GM20431 (cell line): ENCODE results near the gene EIF3B.
"Not testable (repeated sequence)": the region's sequence is repeated elsewhere in the genome, so short reads cannot be mapped to it uniquely, and the experiment has no call there.

Experiments used
- in situ Hi-C: fragments of 300-500 bp; cut with MseI, MboI; formaldehyde crosslinking; loops from one replicate; pipeline ENCODE4 v1.15.0; 2020; ENCODE audit warnings: low sequenced_read_pairs; ENCODE audit not compliant: unreplicated experiment

Gene EIF3B

DNA sequence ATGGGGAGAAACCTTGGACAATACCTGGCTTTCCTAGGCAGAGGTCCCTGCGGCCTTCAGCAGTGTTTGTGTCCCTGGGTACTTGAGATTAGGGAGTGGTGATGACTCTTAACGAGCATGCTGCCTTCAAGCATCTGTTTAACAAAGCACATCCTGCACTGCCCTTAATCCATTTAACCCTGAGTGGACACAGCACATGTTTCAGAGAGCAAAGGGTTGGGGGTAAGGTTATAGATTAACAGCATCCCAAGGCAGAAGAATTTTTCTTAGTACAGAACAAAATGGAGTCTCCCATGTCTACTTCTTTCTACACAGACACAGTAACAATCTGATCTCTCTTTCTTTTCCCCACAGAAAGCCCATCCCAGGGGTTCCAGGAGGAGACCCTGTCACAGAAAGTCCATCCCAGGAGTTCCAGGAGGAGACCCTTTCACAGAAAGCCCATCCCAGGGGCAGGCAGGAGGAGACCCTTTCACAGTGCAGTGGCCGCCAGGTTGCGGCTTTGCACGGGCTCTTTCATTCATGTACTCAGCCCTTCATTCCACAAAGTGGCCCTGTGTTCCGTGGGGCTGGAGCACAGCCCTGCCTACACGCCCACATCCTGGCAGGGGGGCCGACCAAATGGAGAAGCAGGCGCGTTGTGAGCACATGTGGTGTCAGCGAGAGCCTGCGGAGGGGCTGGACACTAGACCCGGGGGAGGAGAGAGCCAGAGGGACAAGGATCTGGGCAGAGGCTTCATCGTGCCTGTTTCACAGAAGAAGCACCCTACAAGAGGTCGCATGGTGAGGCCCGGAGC is 35.6 kb downstream of the EIF3B start:
- in situ Hi-C loops: not testable (repeated sequence)

DNA sequence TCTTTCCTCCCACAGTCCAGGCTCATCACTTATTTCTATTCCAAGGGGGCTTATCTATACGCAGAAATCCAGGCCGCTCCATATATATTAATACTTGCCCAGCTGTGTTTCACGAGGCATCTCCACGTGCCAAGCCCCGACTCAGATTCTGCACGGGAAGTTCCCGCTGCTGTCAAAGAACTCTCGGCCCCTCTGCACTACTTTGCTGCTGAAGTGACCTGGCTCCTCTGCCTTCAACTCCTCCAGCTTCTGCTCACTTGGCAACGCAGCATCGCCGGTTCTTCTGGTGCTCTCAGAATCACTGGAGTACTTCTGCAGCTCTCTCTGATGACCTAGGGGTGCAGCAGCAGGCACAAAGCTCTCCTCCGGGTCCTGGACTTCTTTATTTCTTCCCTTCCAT is 39.1 kb downstream of the EIF3B start:
- in situ Hi-C loops: no loop called here

DNA sequence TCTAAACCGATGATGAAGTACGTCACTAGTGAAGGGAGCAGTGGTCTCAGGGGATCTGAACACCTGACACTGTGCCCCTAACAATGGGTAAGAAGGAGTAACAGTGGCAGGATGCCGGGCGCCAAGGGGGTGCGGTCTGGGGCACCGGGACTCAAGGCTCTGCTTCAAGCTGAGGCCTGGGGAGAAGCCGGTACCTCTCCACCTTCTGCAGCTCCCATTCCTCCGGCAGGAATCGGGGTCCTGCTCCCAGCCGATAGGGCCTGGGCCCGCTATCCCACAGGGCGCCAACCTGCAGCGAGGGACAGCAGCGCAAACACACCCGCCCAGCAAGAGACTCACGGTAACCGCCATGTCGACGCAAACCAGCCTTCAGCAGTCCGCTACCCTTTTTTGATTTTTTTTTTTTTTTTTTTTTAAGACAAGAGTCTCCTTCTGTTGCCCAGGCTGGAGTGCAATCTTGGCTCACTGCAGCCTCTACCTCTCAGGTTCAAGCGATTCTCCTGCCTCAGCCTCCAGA is 40.0 kb downstream of the EIF3B start:
- in situ Hi-C loops: no loop called here

DNA sequence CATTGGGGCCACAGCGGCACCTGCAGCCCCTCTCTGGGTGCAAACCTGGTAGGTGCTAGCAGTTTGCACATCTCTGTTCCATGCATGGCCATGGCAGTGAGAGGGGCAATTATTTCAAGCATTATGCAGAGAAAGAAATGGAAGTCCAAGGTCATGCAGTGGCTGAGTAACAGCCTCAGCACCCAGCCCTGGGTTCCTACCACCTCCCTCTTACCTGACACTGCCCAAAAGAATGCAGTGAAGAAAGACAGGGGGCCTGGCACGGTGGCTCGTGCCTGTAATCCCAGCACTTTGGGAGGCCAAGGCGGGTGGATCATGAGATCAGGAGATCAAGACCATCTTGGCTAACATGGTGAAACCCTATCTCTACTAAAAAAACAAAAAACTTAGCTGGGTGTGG is 43.9 kb downstream of the EIF3B start:
- in situ Hi-C loops: no loop called here

DNA sequence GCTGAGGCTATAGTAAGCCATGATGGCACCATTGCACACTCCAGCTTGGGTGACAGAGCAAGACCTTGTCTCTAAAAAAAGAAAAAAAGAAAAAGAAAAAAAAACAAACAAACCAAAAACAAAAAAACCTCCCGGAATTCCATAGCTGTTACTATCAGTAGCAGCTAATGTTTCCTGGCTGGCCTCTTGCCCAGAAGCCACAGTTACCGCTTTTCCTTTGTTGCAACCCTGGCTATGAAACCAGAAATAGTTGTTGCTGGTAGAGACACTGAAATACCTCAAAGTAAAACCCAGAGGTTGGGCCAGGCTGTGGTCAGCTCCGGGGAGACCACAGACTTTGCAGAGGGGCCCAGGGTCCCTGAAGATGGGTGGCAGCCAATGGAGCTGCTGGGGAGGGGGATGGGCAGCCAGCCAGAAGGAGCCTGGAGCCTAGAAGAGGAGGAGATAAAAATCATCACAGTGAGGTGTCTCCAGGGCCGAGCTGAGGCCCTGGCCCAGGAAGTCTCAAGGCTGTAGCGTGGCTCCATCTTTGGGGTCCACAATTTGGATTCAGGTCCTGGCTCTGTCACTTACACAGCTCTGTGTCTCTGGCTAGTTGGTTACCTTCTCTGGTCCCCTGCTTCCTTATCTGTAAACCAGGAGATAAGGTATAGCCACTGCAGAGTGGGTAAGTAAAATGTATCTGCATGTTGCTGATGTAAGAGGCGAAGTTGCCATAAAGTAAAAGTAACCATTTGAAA is 45.4 kb downstream of the EIF3B start:
- in situ Hi-C loops: no loop called here

DNA sequence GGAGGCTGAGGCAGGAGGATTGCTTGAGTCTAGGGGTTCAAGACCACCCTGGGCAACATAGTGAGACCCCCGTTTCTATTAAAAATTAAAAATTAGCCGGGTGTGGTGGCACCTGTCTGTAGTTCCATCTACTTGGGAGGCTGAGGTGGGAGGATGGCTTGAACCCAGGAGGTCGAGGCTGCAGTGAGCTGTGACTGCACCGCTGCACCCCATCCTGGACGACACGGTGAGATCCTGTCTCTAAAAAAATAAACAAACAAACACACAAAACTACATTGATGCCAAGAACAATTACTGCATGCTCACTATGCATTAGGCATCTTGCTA is 48.0 kb downstream of the EIF3B start:
- in situ Hi-C loops: no loop called here

DNA sequence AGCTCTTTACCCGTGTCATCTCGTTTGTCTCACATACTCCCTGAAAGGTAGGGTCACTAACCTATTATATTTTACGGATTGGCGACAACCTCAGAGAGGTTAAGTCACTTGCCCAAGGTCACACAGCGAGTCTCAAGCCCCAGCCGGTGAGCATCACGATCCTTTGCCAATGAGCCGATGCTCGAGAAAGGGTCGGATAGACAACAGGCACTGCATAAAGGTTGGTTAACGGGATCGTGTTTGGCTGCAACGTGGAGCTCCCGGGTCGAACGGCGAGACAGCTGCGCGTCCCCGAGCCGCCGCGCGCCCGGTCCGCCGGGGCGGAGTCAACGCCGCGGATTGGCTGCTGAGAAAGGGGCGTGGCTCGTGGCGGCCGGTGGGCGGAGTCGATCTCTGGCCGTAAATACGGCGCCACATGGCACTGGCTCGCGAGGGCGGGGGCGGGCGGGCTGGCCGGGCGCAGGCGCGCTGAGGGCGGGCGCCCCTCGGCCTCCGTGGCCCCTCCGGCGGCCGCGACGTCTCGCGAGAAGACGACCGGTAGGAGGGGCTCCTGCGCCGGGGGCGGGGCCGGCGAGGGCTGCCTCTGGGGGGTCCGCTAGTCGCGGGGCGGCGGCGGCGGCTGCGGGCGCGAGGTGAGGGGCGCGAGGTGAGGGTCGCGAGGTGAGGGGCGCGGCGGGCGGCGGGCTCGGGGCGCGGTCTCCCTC is 48.5 kb downstream of the EIF3B start, which contains the start of gene CHST12:
Gene CHST12, plus strand, starts transcription at position 598 of the 704 bp plus-strand sequence. CDS start 29,029 bp downstream, outside the sequence.
- in situ Hi-C loops: no loop called here

DNA sequence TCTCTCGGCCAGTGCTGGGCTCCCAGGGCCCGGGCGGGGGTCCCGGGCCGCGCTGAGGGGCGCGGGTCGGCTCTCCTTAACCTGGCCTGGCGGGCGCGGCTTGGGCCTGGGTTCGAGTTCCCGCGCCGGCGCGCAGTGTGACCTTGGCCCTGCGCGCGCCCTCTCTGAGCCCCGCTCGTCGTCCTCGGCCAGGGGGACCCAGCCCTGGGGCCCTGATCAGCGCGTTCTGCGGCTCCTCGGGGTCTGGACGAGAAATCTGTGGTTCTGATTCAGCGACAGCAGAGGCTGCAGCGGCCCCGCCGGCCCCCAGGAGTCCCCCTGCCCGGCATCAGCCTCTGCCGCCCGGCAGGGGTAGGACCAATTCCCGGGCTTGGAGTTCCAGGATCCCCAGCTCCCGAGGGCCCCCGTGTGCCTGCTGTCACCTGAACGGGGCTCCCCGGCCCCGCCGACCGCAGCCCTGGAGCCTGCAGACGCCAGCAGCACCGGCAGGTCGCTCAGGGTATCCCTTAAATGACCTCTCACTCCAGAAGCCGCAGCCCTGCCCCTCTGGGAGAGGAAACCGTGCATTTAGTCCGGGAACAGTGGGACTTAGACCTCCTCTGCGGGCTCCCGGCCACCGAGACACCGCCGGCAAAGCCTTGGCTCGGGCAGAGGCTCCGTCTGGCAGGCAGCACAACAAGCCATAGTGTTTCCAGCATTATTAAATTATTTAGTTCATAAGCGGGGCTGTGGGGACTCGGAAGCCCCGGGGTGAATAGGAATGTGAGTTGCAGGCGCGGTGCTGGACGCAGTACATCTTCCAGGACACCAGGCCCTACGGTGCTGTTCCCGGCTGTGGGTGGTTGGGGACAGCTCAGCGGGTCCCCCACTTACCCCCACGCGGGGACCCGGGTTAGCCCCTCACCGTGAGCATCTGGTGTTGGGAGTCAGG is 49.4 kb downstream of the EIF3B start:
- in situ Hi-C loops: no loop called here

DNA sequence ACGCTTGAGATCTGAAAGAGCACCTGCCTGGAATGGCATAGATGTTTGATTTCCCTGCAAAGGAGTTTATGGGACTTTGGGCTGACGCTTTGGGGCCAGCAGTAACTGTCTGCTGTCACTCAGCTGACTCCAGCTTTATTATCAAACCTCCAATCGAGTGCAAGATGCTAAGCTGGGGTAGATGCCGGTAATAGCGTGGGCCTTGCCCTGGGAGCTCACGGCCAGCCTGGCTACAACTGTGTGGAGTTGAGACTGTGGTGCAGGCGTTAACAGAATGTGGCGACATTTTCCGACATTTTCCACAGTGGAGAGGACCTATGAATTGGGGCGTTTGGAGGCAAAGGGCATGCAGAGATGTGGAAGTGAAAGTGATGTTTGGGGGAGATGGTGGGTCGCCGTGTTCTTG is 50.1 kb downstream of the EIF3B start:
- in situ Hi-C loops: no loop called here

DNA sequence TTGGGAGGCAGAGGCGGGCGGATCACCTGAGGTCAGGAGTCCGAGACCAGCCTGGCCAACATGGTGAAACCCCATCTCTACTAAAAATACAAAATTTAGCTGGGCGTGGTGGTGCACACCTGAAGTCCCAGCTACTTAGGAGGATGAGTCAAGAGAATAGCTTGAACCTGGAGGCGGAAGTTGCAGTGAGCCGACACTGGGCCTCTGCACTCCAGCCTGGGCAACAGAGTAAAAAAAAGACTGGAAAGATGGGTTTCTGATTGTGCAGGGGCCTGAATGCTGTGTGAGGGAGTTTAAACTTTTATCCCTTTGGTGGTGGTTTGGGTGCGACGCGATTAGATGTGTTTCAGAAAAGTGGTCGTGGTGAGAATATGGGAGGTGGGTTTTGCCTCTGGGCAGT is 50.6 kb downstream of the EIF3B start:
- in situ Hi-C loops: no loop called here

DNA sequence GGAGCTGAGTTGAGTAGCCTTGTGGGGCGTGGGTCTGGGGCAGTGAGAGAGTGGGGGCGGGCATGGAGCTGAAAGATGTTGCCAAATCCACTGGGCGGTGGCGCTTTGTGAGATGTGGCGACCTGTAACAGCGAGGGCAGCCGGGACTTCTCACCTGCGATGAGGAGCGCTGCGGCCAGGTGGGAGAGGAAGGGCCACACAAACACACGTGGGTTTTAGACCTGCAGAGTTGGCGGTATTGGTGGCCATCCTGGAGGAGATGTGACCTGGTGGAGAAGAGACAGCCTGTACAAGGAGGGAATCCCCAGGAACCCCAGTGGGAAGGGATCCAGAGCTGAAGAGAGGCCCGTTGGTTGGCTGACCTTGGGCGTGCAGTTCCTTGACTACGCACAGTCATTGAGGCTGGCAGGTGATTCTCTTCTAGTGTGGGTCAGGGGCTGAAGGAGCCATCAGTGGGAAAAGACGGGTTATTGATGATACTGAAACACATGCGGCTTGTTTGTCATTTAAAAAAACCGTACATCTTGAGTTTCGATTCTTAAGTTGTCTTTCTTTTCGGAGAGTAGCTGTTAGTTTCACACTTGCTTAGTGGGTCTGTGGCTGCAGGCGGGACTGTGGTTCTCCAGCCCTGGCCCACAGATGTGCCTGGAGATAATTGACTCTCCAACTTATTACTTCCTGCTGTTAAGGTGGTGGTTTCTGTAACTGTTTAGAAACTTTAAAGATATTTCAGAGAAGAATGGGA is 51.1 kb downstream of the EIF3B start:
- in situ Hi-C loops: no loop called here

DNA sequence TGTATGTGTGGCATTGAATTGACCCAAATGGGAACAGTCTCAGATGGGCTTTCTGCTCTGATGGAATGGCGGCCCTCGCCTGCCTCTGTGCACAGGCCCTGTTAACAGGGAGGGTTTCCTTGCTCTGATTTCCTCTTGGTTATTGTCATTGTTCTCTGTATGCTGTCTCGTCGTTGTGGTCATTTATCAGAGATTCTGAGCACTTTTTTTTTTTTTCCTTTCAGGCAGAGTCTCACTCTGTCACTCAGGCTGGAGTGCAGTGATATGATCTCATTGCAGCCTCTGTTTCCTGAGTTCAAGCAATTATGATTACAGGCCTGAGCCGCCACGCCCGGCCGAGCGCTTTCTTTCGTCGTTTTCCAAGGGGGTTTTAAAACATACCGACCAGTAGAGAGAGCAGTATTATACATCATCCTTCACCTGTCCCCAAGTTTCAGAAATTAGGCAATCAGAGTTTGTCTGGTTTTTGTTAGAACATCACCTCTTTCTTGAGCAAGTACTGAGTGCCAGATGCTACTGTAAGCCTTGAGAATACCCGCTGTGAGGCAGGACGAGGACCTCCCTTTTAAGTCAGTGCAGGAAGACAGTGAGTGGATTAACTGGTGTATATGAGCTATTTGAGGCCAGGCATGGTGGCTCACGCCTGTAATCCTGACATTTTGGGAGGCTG is 55.3 kb downstream of the EIF3B start:
- in situ Hi-C loops: no loop called here

DNA sequence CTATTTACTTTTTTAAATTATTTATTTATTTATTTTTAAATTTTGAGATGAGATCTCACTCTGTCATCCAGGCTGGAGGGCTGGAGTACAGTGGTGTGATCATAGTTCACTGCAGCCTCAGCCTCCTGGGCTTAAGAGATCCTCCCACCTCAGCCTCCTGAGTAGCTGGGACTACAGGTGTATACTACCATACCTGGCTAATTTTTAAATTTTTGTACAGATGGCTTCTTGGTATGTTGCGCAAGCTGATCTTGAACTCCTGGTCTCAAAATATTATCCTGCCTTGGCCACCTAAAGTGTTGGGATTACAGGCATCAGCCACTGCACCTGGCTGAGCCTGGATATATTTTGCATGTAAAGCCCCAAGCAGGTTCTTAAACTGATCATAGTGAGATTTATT is 56.4 kb downstream of the EIF3B start:
- in situ Hi-C loops: no loop called here

DNA sequence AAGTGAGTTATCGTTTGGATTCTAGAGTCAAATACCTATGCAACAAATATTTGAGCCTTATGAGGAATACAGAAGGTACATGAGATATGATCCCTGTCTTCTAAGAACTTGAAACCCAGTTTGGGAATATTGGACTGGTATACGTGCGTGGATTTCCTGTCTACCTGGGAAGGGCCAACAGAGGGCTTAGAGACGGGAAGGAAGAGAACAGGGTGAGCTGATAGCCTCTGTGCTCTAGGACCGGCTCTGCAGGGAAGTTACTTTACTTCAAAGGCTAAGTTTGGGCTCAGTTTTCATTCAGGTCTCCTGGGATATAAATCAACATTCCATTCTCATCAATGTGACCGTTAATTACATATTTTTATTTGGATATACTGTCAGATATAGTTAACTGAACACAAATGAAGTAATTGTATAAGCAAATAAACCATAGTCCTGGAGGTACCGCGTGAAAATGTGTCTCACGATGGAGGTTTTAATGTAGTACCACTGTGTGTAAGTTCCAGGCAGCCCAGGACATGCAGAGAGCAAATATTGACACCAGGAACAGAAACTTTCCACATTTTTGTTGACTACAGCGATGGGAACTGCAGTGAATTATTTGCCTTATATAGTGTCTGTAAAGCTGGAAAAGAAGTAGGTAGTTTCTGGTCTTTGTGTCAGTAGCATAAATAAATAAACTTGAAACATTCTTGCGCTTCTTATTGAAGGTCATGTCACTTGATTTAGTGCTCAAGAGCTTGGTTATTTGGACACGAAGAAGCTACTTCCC is 57.4 kb downstream of the EIF3B start:
- in situ Hi-C loops: no loop called here

DNA sequence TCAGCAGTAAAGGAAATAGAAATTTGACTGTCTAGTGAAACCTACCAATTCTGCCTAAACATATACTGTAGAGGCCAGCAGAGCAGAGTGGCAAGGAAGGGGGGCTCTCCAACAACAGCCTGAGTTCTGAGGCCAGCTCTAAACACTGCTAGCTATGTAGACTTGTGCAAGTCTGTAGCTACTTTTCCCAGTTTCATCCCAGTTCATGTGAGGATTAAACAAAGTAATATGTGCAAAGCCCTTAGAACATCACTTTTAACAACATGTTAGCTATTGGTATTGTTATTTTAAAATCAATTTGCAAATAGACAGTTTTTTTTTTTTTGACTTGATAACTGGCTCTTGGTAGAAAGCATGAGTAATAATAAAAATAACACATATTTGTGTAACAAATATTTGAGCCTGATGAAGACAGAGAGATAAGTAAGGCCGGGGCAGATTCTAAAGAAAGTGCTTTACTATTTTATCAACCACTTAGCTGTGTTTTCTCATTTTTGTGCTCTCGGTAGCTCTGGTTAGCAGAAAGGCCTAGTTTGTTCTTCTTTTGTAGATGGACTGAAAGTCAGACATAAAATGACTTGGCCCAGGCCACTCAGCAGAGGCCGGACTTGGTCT is 58.1 kb downstream of the EIF3B start:
- in situ Hi-C loops: no loop called here

DNA sequence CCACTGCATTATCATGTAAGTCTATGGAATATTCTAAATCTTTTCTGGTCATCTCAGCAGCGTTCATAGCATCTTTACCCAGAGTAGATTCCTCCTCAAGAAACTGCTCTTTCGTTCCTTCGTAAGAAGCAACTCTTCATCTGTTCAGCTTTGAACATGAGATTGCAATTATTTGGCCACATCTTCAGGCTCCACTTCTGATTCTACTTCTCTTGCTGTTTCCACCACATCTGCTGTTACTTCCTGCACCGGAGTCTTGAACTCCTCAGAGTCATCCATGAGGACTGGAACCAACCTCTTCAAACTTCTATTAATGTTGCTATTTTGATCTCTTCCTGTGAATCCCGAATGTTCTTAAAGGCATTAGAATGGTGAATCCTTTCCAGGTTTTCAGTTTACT is 61.4 kb downstream of the EIF3B start:
- in situ Hi-C loops: no loop called here

DNA sequence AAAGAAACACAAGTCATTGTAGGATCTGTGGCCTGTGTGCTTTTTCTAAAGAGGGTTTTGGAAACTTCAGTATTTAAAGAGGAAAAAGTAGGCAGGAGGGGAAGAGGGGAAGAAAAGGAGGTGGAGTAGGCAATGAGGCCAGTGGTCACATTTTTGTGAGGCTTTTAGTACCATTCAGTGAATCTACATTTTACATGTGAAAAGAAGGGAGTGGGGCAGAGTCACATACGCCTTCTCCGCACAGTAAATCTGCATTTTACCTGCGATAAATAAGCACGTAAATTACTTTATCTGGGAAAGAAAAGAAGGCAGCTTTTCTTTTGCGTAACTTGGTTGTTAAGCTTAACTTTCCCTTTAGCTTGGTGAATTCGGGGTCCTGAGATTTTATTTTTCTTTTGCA is 62.0 kb downstream of the EIF3B start:
- in situ Hi-C loops: no loop called here
